ENCODE measurements around the gene MARCHF3.

- no peak for TF ChIP-seq CTCF (IDR thresholded peaks at IDR 0.05)
- TF ChIP-seq POLR2A (IDR thresholded peaks at IDR 0.05): no peak
Observed at GRCh38 chr5:126878634-126879033, 151.7 kb downstream of the MARCHF3 start.

All from right lobe of liver (tissue), 4 donors.